ENCODE measurements around the gene EMCN.
"Not testable (repeated sequence)": the region's sequence is repeated elsewhere in the genome, so short reads cannot be mapped to it uniquely, and the experiment has no call there.

Gene EMCN

DNA sequence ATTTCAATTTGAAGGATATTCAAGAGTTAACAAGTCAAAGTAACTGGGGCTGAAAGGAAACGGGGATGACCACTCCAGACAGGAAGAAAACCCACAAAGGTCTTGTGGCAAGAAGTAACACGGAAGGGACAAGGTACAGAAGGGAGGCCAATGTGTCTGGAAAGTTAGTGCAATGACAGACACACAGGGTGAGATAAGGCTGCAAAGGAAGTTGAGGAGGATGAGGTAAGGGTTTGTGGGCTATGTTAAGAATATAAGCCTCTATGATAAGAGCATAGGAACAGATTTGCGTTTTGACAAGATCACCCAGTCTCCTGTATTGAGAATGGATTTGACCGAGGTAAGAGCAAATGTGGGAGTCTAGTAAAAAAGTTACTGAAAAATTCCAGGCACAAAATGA lies 21.9 kb upstream of the EMCN start:
- H2BK5ac ChIP-seq (ENCODE audit: low read depth, low read length, poor library complexity) = no peak overlapping the region
- no peaks in the 10 kb centered on the region for H3K27me3 ChIP-seq (ENCODE audit: insufficient read depth, low read length)
- H3K79me2 ChIP-seq (ENCODE audit: control insufficient read depth, insufficient read depth, low read length, poor library complexity) = no peaks in the 10 kb centered on the region

DNA sequence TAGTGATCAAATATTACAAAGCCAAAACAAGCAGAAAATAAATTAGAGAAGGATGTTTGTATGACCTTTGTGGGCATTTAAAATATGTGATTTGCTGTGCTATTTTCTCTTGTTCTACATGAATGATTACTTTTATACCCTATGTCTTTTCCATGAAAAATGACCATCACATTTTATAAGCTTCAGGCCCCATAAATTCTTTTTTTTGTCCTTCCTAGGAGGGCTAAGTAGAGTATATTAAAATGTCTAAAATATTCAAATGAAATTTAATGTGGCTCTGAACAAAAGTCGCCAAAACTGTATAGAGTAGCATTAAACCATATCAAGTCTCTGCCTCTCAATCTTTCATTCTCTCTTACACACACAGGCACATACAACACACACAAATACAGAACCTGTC lies 15.9 kb upstream of the EMCN start:
- Histone ChIP-seq H3K79me2 (ENCODE audit: control insufficient read depth, insufficient read depth, low read length, poor library complexity) (no peaks in the 10 kb centered on the region), H3K4me3 (ENCODE audit: low read depth, low read length) (no peak overlapping the region), H3K27me3 (ENCODE audit: insufficient read depth, low read length) (no peaks in the 10 kb centered on the region), H2AK5ac (ENCODE audit: low read length) (no peak overlapping the region), H3K4me2 (ENCODE audit: low read length) (no peak overlapping the region), H2BK12ac (ENCODE audit: low read length) (no peak overlapping the region), H3K23ac (ENCODE audit: low read length) (no peak overlapping the region), H3K4me1 (ENCODE audit: control insufficient read depth in 1 of 2, insufficient read depth in 2 of 2, low read length in 2 of 2) (no peaks in the 10 kb centered on the region), H3K36me3 (ENCODE audit: control insufficient read depth in 1 of 2, insufficient read depth in 2 of 2, low read length in 2 of 2) (no peaks in the 10 kb centered on the region), H2BK120ac (ENCODE audit: insufficient read depth, low read length, poor library complexity) (no peak overlapping the region), H4K12ac (ENCODE audit: low read depth, low read length) (no peak overlapping the region), H4K8ac (ENCODE audit: low read depth, low read length) (no peak overlapping the region), H3K4ac (ENCODE audit: low read depth, low read length) (no peak overlapping the region), H2AFZ (ENCODE audit: insufficient read depth, low read length, poor library complexity) (no peak overlapping the region), H4K91ac (ENCODE audit: low read depth, low read length) (no peak overlapping the region), H2BK5ac (ENCODE audit: low read depth, low read length, poor library complexity) (no peak overlapping the region), H3K27ac (ENCODE audit: low read depth, low read length) (no peak overlapping the region), H3K79me1 (ENCODE audit: low read length) (no peaks in the 10 kb centered on the region), H3K14ac (ENCODE audit: low read length) (no peak overlapping the region), H3K9me3 (ENCODE audit: insufficient read depth, low read depth, low read length) (peaks cover 1% of the 10 kb centered on the region), H3K18ac (ENCODE audit: low read length) (no peak overlapping the region), H3K9ac (ENCODE audit: low read length) (no peak overlapping the region)
- no peak for DNase-seq
- no CpG with 5 or more reads among the region's 1 CpG for WGBS (ENCODE audit: extremely low coverage, insufficient coverage, insufficient read length)

More for the DNA sequence above, 21.9 kb upstream of the EMCN start:
- Histone ChIP-seq H4K12ac (ENCODE audit: low read depth, low read length) (no peak overlapping the region), H3K4me1 (ENCODE audit: control insufficient read depth in 1 of 2, insufficient read depth in 2 of 2, low read length in 2 of 2) (no peaks in the 10 kb centered on the region), H3K23ac (ENCODE audit: low read length) (no peak overlapping the region), H3K18ac (ENCODE audit: low read length) (no peak overlapping the region), H2AFZ (ENCODE audit: insufficient read depth, low read length, poor library complexity) (no peak overlapping the region), H4K91ac (ENCODE audit: low read depth, low read length) (no peak overlapping the region), H3K4me2 (ENCODE audit: low read length) (no peak overlapping the region), H3K27ac (ENCODE audit: low read depth, low read length) (no peak overlapping the region), H3K4ac (ENCODE audit: low read depth, low read length) (no peak overlapping the region), H2BK120ac (ENCODE audit: insufficient read depth, low read length, poor library complexity) (no peak overlapping the region), H3K14ac (ENCODE audit: low read length) (no peak overlapping the region), H3K9ac (ENCODE audit: low read length) (no peak overlapping the region), H4K8ac (ENCODE audit: low read depth, low read length) (no peak overlapping the region), H3K9me3 (ENCODE audit: insufficient read depth, low read depth, low read length) (peaks cover 1% of the 10 kb centered on the region), H2AK5ac (ENCODE audit: low read length) (no peak overlapping the region), H3K79me1 (ENCODE audit: low read length) (no peaks in the 10 kb centered on the region), H2BK12ac (ENCODE audit: low read length) (no peak overlapping the region), H3K4me3 (ENCODE audit: low read depth, low read length) (no peak overlapping the region), H3K36me3 (ENCODE audit: control insufficient read depth in 1 of 2, insufficient read depth in 2 of 2, low read length in 2 of 2) (no peaks in the 10 kb centered on the region)
- DNase-seq = no peak
- WGBS (ENCODE audit: extremely low coverage, insufficient coverage, insufficient read length) = no CpG with 5 or more reads among the region's 4 CpGs

DNA sequence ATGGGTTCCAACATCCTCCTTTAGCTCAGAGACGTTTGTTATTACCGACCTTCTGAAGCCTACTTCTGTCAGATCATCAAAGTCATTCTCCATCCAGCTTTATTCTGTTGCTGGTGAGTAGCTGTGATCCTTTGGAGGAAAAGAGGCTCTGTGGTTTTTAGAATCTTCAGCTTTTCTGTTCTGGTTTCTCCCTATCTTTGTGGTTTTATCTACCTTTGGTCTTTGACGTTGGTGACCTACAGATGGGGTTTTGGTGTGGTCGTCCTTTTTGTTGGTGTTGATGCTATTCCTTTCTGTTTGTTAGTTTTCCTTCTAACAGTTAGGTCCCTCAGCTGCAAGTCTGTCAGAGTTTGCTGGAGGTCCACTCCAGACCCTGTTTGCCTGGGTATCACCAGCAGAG lies 12.3 kb upstream of the EMCN start:
- not testable (repeated sequence) for H4K91ac ChIP-seq (ENCODE audit: low read depth, low read length); H2AK5ac ChIP-seq (ENCODE audit: low read length); H3K27me3 ChIP-seq (ENCODE audit: insufficient read depth, low read length); H3K23ac ChIP-seq (ENCODE audit: low read length); H3K79me2 ChIP-seq (ENCODE audit: control insufficient read depth, insufficient read depth, low read length, poor library complexity); H3K4me3 ChIP-seq (ENCODE audit: low read depth, low read length); H3K9ac ChIP-seq (ENCODE audit: low read length); H3K4ac ChIP-seq (ENCODE audit: low read depth, low read length); H2BK5ac ChIP-seq (ENCODE audit: low read depth, low read length, poor library complexity); H3K9me3 ChIP-seq (ENCODE audit: insufficient read depth, low read depth, low read length); H4K12ac ChIP-seq (ENCODE audit: low read depth, low read length); H3K18ac ChIP-seq (ENCODE audit: low read length); H3K79me1 ChIP-seq (ENCODE audit: low read length); H3K36me3 ChIP-seq (ENCODE audit: control insufficient read depth in 1 of 2, insufficient read depth in 2 of 2, low read length in 2 of 2); H3K4me2 ChIP-seq (ENCODE audit: low read length); H3K27ac ChIP-seq (ENCODE audit: low read depth, low read length); H2BK120ac ChIP-seq (ENCODE audit: insufficient read depth, low read length, poor library complexity); H2BK12ac ChIP-seq (ENCODE audit: low read length); H4K8ac ChIP-seq (ENCODE audit: low read depth, low read length); H2AFZ ChIP-seq (ENCODE audit: insufficient read depth, low read length, poor library complexity); DNase-seq; H3K4me1 ChIP-seq (ENCODE audit: control insufficient read depth in 1 of 2, insufficient read depth in 2 of 2, low read length in 2 of 2); H3K14ac ChIP-seq (ENCODE audit: low read length)
- no CpG with 5 or more reads among the region's 4 CpGs for WGBS (ENCODE audit: extremely low coverage, insufficient coverage, insufficient read length)

DNA sequence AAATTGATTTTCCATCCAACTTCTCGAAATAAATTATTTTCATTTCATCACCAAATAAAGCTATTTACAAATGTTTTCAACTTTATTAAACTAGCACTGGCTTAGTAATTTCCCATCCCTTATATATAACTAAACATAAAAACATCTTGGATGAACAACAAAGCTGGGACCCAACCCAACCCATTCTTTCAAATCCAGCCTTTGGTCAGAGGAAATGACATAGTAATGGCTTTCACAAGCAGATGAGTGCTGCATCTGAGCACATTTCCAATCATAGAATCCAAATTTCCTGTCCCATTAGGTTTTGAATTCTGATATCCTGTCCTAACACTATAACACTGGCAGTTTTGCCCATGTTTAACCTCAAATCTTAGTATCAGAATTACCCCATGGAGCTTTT lies 7.9 kb upstream of the EMCN start:
- H4K12ac ChIP-seq (ENCODE audit: low read depth, low read length) = no peak overlapping the region
- no peak overlapping the region for H3K4me2 ChIP-seq (ENCODE audit: low read length)
- no peak overlapping the region for H3K4ac ChIP-seq (ENCODE audit: low read depth, low read length)
- H3K14ac ChIP-seq (ENCODE audit: low read length) = no peak overlapping the region
- H3K23ac ChIP-seq (ENCODE audit: low read length) = no peak overlapping the region
- H3K27ac ChIP-seq (ENCODE audit: low read depth, low read length) = no peak overlapping the region
- no peak overlapping the region for H3K18ac ChIP-seq (ENCODE audit: low read length)
- no peak overlapping the region for H2AK5ac ChIP-seq (ENCODE audit: low read length)
- no peaks in the 10 kb centered on the region for H3K9me3 ChIP-seq (ENCODE audit: insufficient read depth, low read depth, low read length)
- H4K8ac ChIP-seq (ENCODE audit: low read depth, low read length) = no peak overlapping the region
- no peaks in the 10 kb centered on the region for H3K79me1 ChIP-seq (ENCODE audit: low read length)
- H4K91ac ChIP-seq (ENCODE audit: low read depth, low read length) = no peak overlapping the region
- H3K36me3 ChIP-seq (ENCODE audit: control insufficient read depth in 1 of 2, insufficient read depth in 2 of 2, low read length in 2 of 2) = no peaks in the 10 kb centered on the region
- no peak for DNase-seq
- H3K4me3 ChIP-seq (ENCODE audit: low read depth, low read length) = no peak overlapping the region
- 100% methylated on average over 1 of the region's 1 CpG for WGBS (ENCODE audit: extremely low coverage, insufficient coverage, insufficient read length)
- no peaks in the 10 kb centered on the region for H3K4me1 ChIP-seq (ENCODE audit: control insufficient read depth in 1 of 2, insufficient read depth in 2 of 2, low read length in 2 of 2)
- no peak overlapping the region for H2BK5ac ChIP-seq (ENCODE audit: low read depth, low read length, poor library complexity)
- H3K9ac ChIP-seq (ENCODE audit: low read length) = no peak overlapping the region
- no peak overlapping the region for H2BK12ac ChIP-seq (ENCODE audit: low read length)
- H2AFZ ChIP-seq (ENCODE audit: insufficient read depth, low read length, poor library complexity) = no peak overlapping the region
- H2BK120ac ChIP-seq (ENCODE audit: insufficient read depth, low read length, poor library complexity) = no peak overlapping the region
- no peaks in the 10 kb centered on the region for H3K27me3 ChIP-seq (ENCODE audit: insufficient read depth, low read length)
- H3K79me2 ChIP-seq (ENCODE audit: control insufficient read depth, insufficient read depth, low read length, poor library complexity) = no peaks in the 10 kb centered on the region

Data from trophoblast cell (in vitro differentiated cells and primary cell).